ENCODE measurements around the gene SACM1L.

- TF ChIP-seq CTCF (IDR thresholded peaks at IDR 0.05) (no peak), POLR2A (IDR thresholded peaks at IDR 0.05) (no peak)
These were observed 88.7 kb downstream of the SACM1L start for GRCh38 chr3:45777746-45778386.

Data from body of pancreas (tissue), 4 donors.